CD14-positive monocyte (primary cell): Measurements from ENCODE around the gene ADAR. TPM values are rescaled to one million over a fixed set of nuclear protein-coding genes. Genes with fewer than 3 reads are reported as not detected.

Experiments
- DNase-seq, 3 donors: peaks; one replicate each; pipeline ENCODE4 v3.0.0-alpha.2; 2011 to 2022
- H2AFZ ChIP-seq: 2 replicates; pipeline ENCODE4 v1.6.0; 2012; ENCODE audit warnings: mild to moderate bottlenecking, low read depth, low read length, inconsistent platforms; ENCODE audit not compliant: insufficient read depth, poor library complexity, severe bottlenecking
- H3K27ac ChIP-seq, 2 donors: 1 replicate in 1 of 2; 2 replicates in 1 of 2; pipeline ENCODE4 v1.5.1; 2012 to 2013; ENCODE audit warnings: low read length in 2 of 2, control low read depth in 1 of 2, inconsistent platforms in 1 of 2, low read depth in 1 of 2, mild to moderate bottlenecking in 1 of 2
- H3K27me3 ChIP-seq, 2 donors: one replicate each; pipeline versions ENCODE4 v1.6.0 to v1.6.1; 2011 to 2013; ENCODE audit warnings: low read length in 2 of 2; ENCODE audit not compliant: control insufficient read depth in 2 of 2, insufficient read depth in 2 of 2
- H3K36me3 ChIP-seq, 2 donors: replicated peaks in 1 of 2; 1 replicate in 1 of 2; 2 replicates in 1 of 2; pipeline versions ENCODE4 v1.5.1 to v1.6.1; 2012 to 2013; ENCODE audit warnings: low read length in 2 of 2, control low read depth in 1 of 2, inconsistent platforms in 1 of 2, mild to moderate bottlenecking in 1 of 2; ENCODE audit not compliant: insufficient read depth in 2 of 2, control insufficient read depth in 1 of 2
- H3K4me1 ChIP-seq, 2 donors: 1 replicate in 1 of 2; 2 replicates in 1 of 2; pipeline versions ENCODE4 v1.5.1 to v1.6.1; 2012 to 2013; ENCODE audit warnings: low read length in 2 of 2, control low read depth in 1 of 2, inconsistent platforms in 1 of 2, mild to moderate bottlenecking in 1 of 2, moderate library complexity in 1 of 2; ENCODE audit not compliant: insufficient read depth in 2 of 2, control insufficient read depth in 1 of 2
- H3K4me2 ChIP-seq: replicated peaks from 2 replicates; pipeline ENCODE3; 2012; ENCODE audit warnings: low read length, moderate library complexity, mild to moderate bottlenecking; ENCODE audit not compliant: poor library complexity, severe bottlenecking; ENCODE audit errors: extremely low read depth
- H3K4me3 ChIP-seq, 3 experiments: fragments of 200-600 bp in 1 of 3; sonication (generic) in 1 of 3; replicated peaks in 1 of 3; 1 replicate in 2 of 3; 2 replicates in 1 of 3; pipeline ENCODE4 v1.5.1; 2011 to 2013; ENCODE audit warnings: low read length in 3 of 3, mild to moderate bottlenecking in 3 of 3, control low read depth in 2 of 3, low read depth in 2 of 3, inconsistent platforms in 1 of 3, moderate library complexity in 1 of 3
- H3K79me2 ChIP-seq: 2 replicates; pipeline ENCODE4 v1.6.0; 2012; ENCODE audit warnings: mild to moderate bottlenecking, control low read depth, inconsistent platforms, low read length, moderate library complexity; ENCODE audit not compliant: insufficient read depth
- H3K9ac ChIP-seq: 2 replicates; pipeline ENCODE4 v1.6.0; 2017; ENCODE audit warnings: low read length, mild to moderate bottlenecking; ENCODE audit not compliant: insufficient read depth, poor library complexity, severe bottlenecking
- H3K9me3 ChIP-seq, 2 donors: replicated peaks in 1 of 2; 1 replicate in 1 of 2; 2 replicates in 1 of 2; pipeline versions ENCODE4 v1.5.1 to v1.6.1; 2012 to 2013; ENCODE audit warnings: low read length in 2 of 2, control low read depth in 1 of 2; ENCODE audit not compliant: control insufficient read depth in 1 of 2, insufficient read depth in 1 of 2
- H4K20me1 ChIP-seq: 2 replicates; pipeline ENCODE4 v1.6.0; 2012; ENCODE audit warnings: mild to moderate bottlenecking, low read length, control low read depth, moderate library complexity; ENCODE audit not compliant: insufficient read depth
- H3K27ac Mint-ChIP-seq, 7 donors: one replicate each; pipeline ENCODE4 v1.8.0; 2020; ENCODE audit warnings: mild to moderate bottlenecking in 7 of 7, mixed read lengths in 7 of 7, moderate library complexity in 6 of 7, inconsistent platforms in 2 of 7
- H3K27me3 Mint-ChIP-seq, 3 donors: one replicate each; pipeline ENCODE4 v1.8.0; 2021 to 2022; ENCODE audit warnings: low read depth in 3 of 3, mild to moderate bottlenecking in 3 of 3, mixed read lengths in 3 of 3, moderate library complexity in 3 of 3, inconsistent platforms in 1 of 3
- H3K36me3 Mint-ChIP-seq, 2 donors: one replicate each; pipeline ENCODE4 v1.8.0; 2020; ENCODE audit warnings: mixed read lengths in 2 of 2, inconsistent platforms in 1 of 2, mild to moderate bottlenecking in 1 of 2
- H3K4me1 Mint-ChIP-seq: one replicate; pipeline ENCODE4 v1.8.0; 2020; ENCODE audit warnings: mild to moderate bottlenecking, mixed read lengths
- H3K4me3 Mint-ChIP-seq, 2 donors: one replicate each; pipeline ENCODE4 v1.8.0; 2020; ENCODE audit warnings: mild to moderate bottlenecking in 2 of 2, mixed read lengths in 2 of 2, moderate library complexity in 1 of 2
- H3K9me3 Mint-ChIP-seq, 7 donors: one replicate each; pipeline ENCODE4 v1.8.0; 2020 to 2022; ENCODE audit warnings: mixed read lengths in 7 of 7, mild to moderate bottlenecking in 6 of 7, moderate library complexity in 6 of 7, inconsistent platforms in 2 of 7
- WGBS: methylation state at CpG from one replicate; pipeline ENCODE4 v1.1.5; 2013; ENCODE audit warnings: missing lambda C conversion rate; ENCODE audit not compliant: insufficient coverage; 5-methylcytosine and 5-hydroxymethylcytosine counted together
- intact Hi-C, 2 donors: fragments of 100-400 bp; cut with micrococcal nuclease; formaldehyde crosslinking; loops; one replicate each; pipeline versions ENCODE4 v1.15.0 to v1.15.1; 2023
- polyA plus RNA-seq, 3 donors: library from polyadenylated mRNA; depleted of rRNA in 1 of 3; unstranded in 2 of 3; stranded (reverse) in 1 of 3; fragments of 300-500 nt in 2 of 3; fragments of >200 nt in 1 of 3; fragmentation: Illumina TruSeq in 2 of 3; gene quantifications; 1 replicate in 2 of 3; 2 replicates in 1 of 3; pipeline ENCODE4 v1.2.3, GENCODE V29; 2012 to 2021
- TF ChIP-seq, protein P1 (sequence below): fragments of 200-600 bp; IDR thresholded peaks from one replicate; pipeline ENCODE4 v1.8.0; 2022; ENCODE audit warnings: antibody characterized with exemption, mild to moderate bottlenecking

ADAR gene
- polyA plus RNA-seq, 3 donors: 57.3 to 100 (median 91.6) TPM

DNA sequence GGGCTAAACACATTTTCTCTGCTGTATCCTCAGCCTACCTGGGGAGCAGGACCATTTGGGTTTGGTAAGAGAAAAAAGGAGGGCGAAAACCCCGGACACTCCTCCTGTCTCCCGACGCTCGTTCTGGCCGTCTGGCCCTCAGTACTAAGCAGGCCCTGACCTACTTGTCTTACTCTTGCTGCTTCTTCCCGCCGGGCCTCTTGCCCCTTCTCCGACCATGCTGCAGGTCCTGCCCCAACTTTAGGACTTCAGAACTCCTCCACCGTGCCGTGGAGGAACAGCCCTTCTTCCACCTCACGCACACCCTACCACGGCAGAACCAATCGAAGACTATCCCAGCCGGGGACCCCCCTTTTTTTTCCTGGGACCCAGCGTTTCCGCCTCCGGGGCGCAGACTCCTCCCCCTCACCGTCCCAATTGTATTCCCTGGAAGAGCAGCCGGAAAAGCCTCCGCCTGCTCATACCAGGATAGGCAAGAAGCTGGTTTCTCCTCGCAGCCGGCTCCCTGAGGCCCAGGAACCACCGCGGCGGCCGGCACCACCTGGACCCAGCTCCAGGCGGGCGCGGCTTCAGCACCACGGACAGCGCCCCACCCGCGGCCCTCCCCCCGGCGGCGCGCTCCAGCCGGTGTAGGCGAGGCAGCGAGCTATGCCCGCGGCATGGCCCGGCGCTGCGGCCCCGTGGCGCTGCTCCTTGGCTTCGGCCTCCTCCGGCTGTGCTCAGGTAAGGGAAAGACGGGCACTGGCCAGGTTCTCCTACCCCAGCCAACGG lies 40.4 kb downstream of the ADAR start, which contains the start of gene CHRNB2:
Gene CHRNB2, plus strand, starts transcription at position 393 of the 771 bp plus-strand sequence. Its CDS starts 267 bp downstream, at position 660.
- Mint-ChIP-seq H3K4me1 (peaks cover 8% of the 10 kb centered on the region), H3K9me3 (peaks cover 0 to 6% (median 2%) of the 10 kb centered on the region in 7 donors), H3K4me3 (peak within 1 kb of the TSS; percentile 27 to 80), H3K36me3 (peaks cover 0 to 3% of the 10 kb centered on the region in 2 donors), H3K27me3 (peaks cover 28 to 48% (median 37%) of the 10 kb centered on the region in 3 donors), H3K27ac (no peak within 1 kb of the TSS)
- TF ChIP-seq, protein P1, sequence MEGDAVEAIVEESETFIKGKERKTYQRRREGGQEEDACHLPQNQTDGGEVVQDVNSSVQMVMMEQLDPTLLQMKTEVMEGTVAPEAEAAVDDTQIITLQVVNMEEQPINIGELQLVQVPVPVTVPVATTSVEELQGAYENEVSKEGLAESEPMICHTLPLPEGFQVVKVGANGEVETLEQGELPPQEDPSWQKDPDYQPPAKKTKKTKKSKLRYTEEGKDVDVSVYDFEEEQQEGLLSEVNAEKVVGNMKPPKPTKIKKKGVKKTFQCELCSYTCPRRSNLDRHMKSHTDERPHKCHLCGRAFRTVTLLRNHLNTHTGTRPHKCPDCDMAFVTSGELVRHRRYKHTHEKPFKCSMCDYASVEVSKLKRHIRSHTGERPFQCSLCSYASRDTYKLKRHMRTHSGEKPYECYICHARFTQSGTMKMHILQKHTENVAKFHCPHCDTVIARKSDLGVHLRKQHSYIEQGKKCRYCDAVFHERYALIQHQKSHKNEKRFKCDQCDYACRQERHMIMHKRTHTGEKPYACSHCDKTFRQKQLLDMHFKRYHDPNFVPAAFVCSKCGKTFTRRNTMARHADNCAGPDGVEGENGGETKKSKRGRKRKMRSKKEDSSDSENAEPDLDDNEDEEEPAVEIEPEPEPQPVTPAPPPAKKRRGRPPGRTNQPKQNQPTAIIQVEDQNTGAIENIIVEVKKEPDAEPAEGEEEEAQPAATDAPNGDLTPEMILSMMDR: no peak
- WGBS: 3% methylated on average over 49 of the region's 53 CpGs
- Histone ChIP-seq H3K9me3 (no peaks in the 10 kb centered on the region), H3K4me3 (peak within 1 kb of the TSS in 1 of 3 experiments; percentile 17), H3K27ac (no peak within 1 kb of the TSS), H3K4me2 (peak within 1 kb of the TSS; percentile 34), H4K20me1 (no peaks in the 10 kb centered on the region), H3K4me1 (peaks cover 3 to 9% of the 10 kb centered on the region in 2 donors), H3K36me3 (no peaks in the 10 kb centered on the region), H3K79me2 (no peaks in the 10 kb centered on the region), H3K9ac (no peak within 1 kb of the TSS), H2AFZ (no peak within 1 kb of the TSS), H3K27me3 (peaks cover 10 to 29% of the 10 kb centered on the region in 2 donors)
- intact Hi-C loops: no loop called here
- DNase-seq: peak; percentile 23 to 53 (median 43)

DNA sequence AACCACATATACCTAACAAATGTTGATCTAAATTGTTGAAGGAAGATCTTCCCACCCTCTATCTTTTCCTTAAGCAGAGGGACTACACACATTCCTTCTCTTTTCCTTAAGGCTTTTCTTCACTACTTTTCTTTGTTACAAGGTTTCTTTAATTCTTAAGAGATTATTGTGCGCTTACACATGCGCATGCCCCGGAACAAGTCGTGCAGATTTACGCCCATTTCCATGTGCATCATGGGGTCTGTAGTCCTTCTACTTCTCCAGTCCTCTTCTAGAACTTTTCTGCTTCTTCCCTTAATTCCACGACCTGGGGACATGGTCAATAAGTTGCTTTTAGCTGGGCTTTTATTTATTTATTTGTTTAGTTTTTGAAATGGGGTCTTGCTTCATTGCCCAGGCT lies 42.1 kb downstream of the ADAR start:
- Mint-ChIP-seq H3K9me3 (peaks cover 0 to 6% (median 0%) of the 10 kb centered on the region in 7 donors), H3K36me3 (peaks cover 0 to 3% of the 10 kb centered on the region in 2 donors), H3K4me1 (peaks cover 8% of the 10 kb centered on the region), H3K27ac (no peak overlapping the region), H3K4me3 (no peak overlapping the region), H3K27me3 (peaks cover 28 to 48% (median 35%) of the 10 kb centered on the region in 3 donors)
- H3K79me2 ChIP-seq: no peaks in the 10 kb centered on the region
- peaks cover 10 to 29% of the 10 kb centered on the region in 2 donors for H3K27me3 ChIP-seq
- no CpG with 5 or more reads among the region's 6 CpGs for WGBS
- no peaks in the 10 kb centered on the region for H3K9me3 ChIP-seq
- H3K4me3 ChIP-seq: no peak overlapping the region
- no peaks in the 10 kb centered on the region for H3K36me3 ChIP-seq
- DNase-seq: no peak
- no peak overlapping the region for H3K9ac ChIP-seq
- intact Hi-C loops: no loop called here
- H3K4me1 ChIP-seq: peaks cover 3 to 9% of the 10 kb centered on the region in 2 donors
- no peak overlapping the region for H2AFZ ChIP-seq
- no peaks in the 10 kb centered on the region for H4K20me1 ChIP-seq
- TF ChIP-seq, protein P1: no peak
- no peak overlapping the region for H3K4me2 ChIP-seq
- H3K27ac ChIP-seq: no peak overlapping the region
